ENCODE results near the gene COG7.

The COG7 gene

GRCh38 chr16:23452572-23453337, at the start of gene COG7:
COG7 (minus strand) TSS chr16:23453189; CDS start chr16:23452994, 195 bp downstream.
- Histone ChIP-seq H3K9me3 (no peaks in the 10 kb centered on the region), H3K27me3 (no peaks in the 10 kb centered on the region), H3K4me3 (peak within 1 kb of the TSS; percentile 89), H3K4me2 (peak within 1 kb of the TSS; percentile 95), H3K36me3 (peaks cover 8% of the 10 kb centered on the region; the same call in 1 of the 2 replicates), H3K4me1 (peaks cover 26% of the 10 kb centered on the region), H4K20me1 (peaks cover 11% of the 10 kb centered on the region; the same call in 1 of the 2 replicates), H3K27ac (peak within 1 kb of the TSS; percentile 73), H3K9ac (peak within 1 kb of the TSS; percentile 88)
- no peak for TF ChIP-seq Cebpa-rat (IDR thresholded peaks at IDR 0.05)

GRCh38 chr16:23502466-23502865, 49.5 kb upstream of the COG7 start:
- Histone ChIP-seq H3K9me3 (no peaks in the 10 kb centered on the region), H3K27me3 (no peaks in the 10 kb centered on the region), H4K20me1 (peaks cover 100% of the 10 kb centered on the region), H3K36me3 (peaks cover 81% of the 10 kb centered on the region), H3K27ac (no peak overlapping the region), H3K9ac (peak overlapping the region; percentile 16; the same call in 1 of the 2 replicates), H3K4me2 (peak overlapping the region; percentile 49), H3K4me3 (no peak overlapping the region), H3K4me1 (peaks cover 99% of the 10 kb centered on the region)
- no peak for TF ChIP-seq Cebpa-rat (IDR thresholded peaks at IDR 0.05)

- no peaks in the 10 kb centered on the region for H3K9me3 ChIP-seq
- peaks cover 80% of the 10 kb centered on the region for H3K36me3 ChIP-seq
- peaks cover 100% of the 10 kb centered on the region for H4K20me1 ChIP-seq
- no peak overlapping the region for H3K9ac ChIP-seq
- no peak overlapping the region for H3K4me2 ChIP-seq
- H3K27me3 ChIP-seq, result no peaks in the 10 kb centered on the region
- H3K27ac ChIP-seq, result no peak overlapping the region
- H3K4me3 ChIP-seq, result no peak overlapping the region
- TF ChIP-seq Cebpa-rat (IDR thresholded peaks at IDR 0.05), result no peak
- H3K4me1 ChIP-seq, result peaks cover 96% of the 10 kb centered on the region
Measured at GRCh38 chr16:23501291-23501690, 48.3 kb upstream of the COG7 start.

GRCh38 chr16:23500862-23501225, 47.9 kb upstream of the COG7 start:
- no peak for TF ChIP-seq Cebpa-rat (IDR thresholded peaks at IDR 0.05)
- H3K9me3 ChIP-seq, result no peaks in the 10 kb centered on the region
- H3K4me3 ChIP-seq, result no peak overlapping the region
- no peak overlapping the region for H3K27ac ChIP-seq
- peak overlapping the region; percentile 61 for H3K4me2 ChIP-seq
- peaks cover 92% of the 10 kb centered on the region for H3K4me1 ChIP-seq
- peaks cover 100% of the 10 kb centered on the region for H4K20me1 ChIP-seq
- peaks cover 82% of the 10 kb centered on the region for H3K36me3 ChIP-seq
- H3K9ac ChIP-seq, result no peak overlapping the region
- no peaks in the 10 kb centered on the region for H3K27me3 ChIP-seq

- no peaks in the 10 kb centered on the region for H3K27me3 ChIP-seq
- no peaks in the 10 kb centered on the region for H3K9me3 ChIP-seq
- no peak for TF ChIP-seq Cebpa-rat (IDR thresholded peaks at IDR 0.05)
- no peak overlapping the region; the same call in 1 of the 2 replicates for H3K9ac ChIP-seq
- no peak overlapping the region for H3K27ac ChIP-seq
- peak overlapping the region; percentile 61 for H3K4me2 ChIP-seq
- H3K36me3 ChIP-seq, result peaks cover 87% of the 10 kb centered on the region
- peaks cover 100% of the 10 kb centered on the region for H4K20me1 ChIP-seq
- H3K4me1 ChIP-seq, result peaks cover 88% of the 10 kb centered on the region
- no peak overlapping the region for H3K4me3 ChIP-seq
Measured at GRCh38 chr16:23500212-23500861, 47.3 kb upstream of the COG7 start.

- Histone ChIP-seq H3K9ac (no peak overlapping the region; the same call in 1 of the 2 replicates), H3K4me1 (peaks cover 82% of the 10 kb centered on the region), H3K27me3 (no peaks in the 10 kb centered on the region), H4K20me1 (peaks cover 100% of the 10 kb centered on the region), H3K4me3 (no peak overlapping the region), H3K4me2 (peak overlapping the region; percentile 61), H3K27ac (no peak overlapping the region), H3K36me3 (peaks cover 88% of the 10 kb centered on the region), H3K9me3 (no peaks in the 10 kb centered on the region)
- no peak for TF ChIP-seq Cebpa-rat (IDR thresholded peaks at IDR 0.05)
Measured at GRCh38 chr16:23499801-23500200, 46.8 kb upstream of the COG7 start.

GRCh38 chr16:23498863-23499262, 45.9 kb upstream of the COG7 start:
- H4K20me1 ChIP-seq, result peaks cover 100% of the 10 kb centered on the region

GRCh38 chr16:23497543-23497868, 44.5 kb upstream of the COG7 start:
- Histone ChIP-seq H3K4me1 (peaks cover 59% of the 10 kb centered on the region), H4K20me1 (peaks cover 100% of the 10 kb centered on the region), H3K27ac (0 out of 2 replicates have a peak overlapping the region, but pooled peaks have one; percentile 1), H3K27me3 (no peaks in the 10 kb centered on the region), H3K9ac (no peak overlapping the region), H3K9me3 (no peaks in the 10 kb centered on the region), H3K4me3 (no peak overlapping the region), H3K4me2 (peak overlapping the region; percentile 42), H3K36me3 (peaks cover 95% of the 10 kb centered on the region)
- no peak for TF ChIP-seq Cebpa-rat (IDR thresholded peaks at IDR 0.05)

More at GRCh38 chr16:23498863-23499262, 45.9 kb upstream of the COG7 start:
- Histone ChIP-seq H3K9ac (no peak overlapping the region), H3K9me3 (no peaks in the 10 kb centered on the region), H3K4me3 (no peak overlapping the region), H3K27ac (no peak overlapping the region), H3K4me1 (peaks cover 73% of the 10 kb centered on the region), H3K36me3 (peaks cover 88% of the 10 kb centered on the region), H3K4me2 (no peak overlapping the region), H3K27me3 (no peaks in the 10 kb centered on the region)
- TF ChIP-seq Cebpa-rat (IDR thresholded peaks at IDR 0.05), result no peak

- Histone ChIP-seq H3K9me3 (no peaks in the 10 kb centered on the region), H3K36me3 (peaks cover 95% of the 10 kb centered on the region), H3K27ac (0 out of 2 replicates have a peak overlapping the region, but pooled peaks have one; percentile 1), H3K4me1 (peaks cover 54% of the 10 kb centered on the region), H4K20me1 (peaks cover 100% of the 10 kb centered on the region), H3K9ac (no peak overlapping the region; the same call in 1 of the 2 replicates), H3K27me3 (no peaks in the 10 kb centered on the region), H3K4me2 (peak overlapping the region; percentile 42), H3K4me3 (no peak overlapping the region)
- no peak for TF ChIP-seq Cebpa-rat (IDR thresholded peaks at IDR 0.05)
Measured at GRCh38 chr16:23496821-23497542, 44.0 kb upstream of the COG7 start.
